Activated naive CD4-positive, alpha-beta T cell treated with anti-CD3 and anti-CD28 coated beads for 36 hours (primary cell): ENCODE results near the gene TJP3. TPM values are rescaled to one million over a fixed set of nuclear protein-coding genes. Genes with fewer than 3 reads are reported as not detected.

Experiments
- CTCF ChIA-PET: fragments of 350-600 bp; sonication (Branson Sonifier 250); formaldehyde crosslinking; loops from one replicate; lab custom pipeline; 2021; ENCODE audit warnings: antibody characterized with exemption; lab: Charles Lee
- DNase-seq: peaks from one replicate; pipeline ENCODE4 v3.0.0-alpha.2; 2020
- H3K27ac Mint-ChIP-seq: one replicate; pipeline ENCODE4 v1.8.0; 2021; ENCODE audit warnings: mild to moderate bottlenecking, mixed read lengths
- H3K27me3 Mint-ChIP-seq: one replicate; pipeline ENCODE4 v1.8.0; 2021; ENCODE audit warnings: low read depth, mixed read lengths
- H3K36me3 Mint-ChIP-seq: one replicate; pipeline ENCODE4 v1.8.0; 2021; ENCODE audit warnings: low read depth, mixed read lengths
- H3K4me1 Mint-ChIP-seq: one replicate; pipeline ENCODE4 v1.8.0; 2021; ENCODE audit warnings: low read depth, mixed read lengths
- H3K4me3 Mint-ChIP-seq: one replicate; pipeline ENCODE4 v1.8.0; 2021; ENCODE audit warnings: mild to moderate bottlenecking, moderate library complexity, mixed read lengths
- H3K9me3 Mint-ChIP-seq: one replicate; pipeline ENCODE4 v1.8.0; 2021; ENCODE audit warnings: mixed read lengths
- intact Hi-C: fragments of 100-400 bp; cut with micrococcal nuclease; formaldehyde crosslinking; loops from one replicate; pipeline ENCODE4 v1.15.1; 2023
- total RNA-seq, 2 experiments: library from RNA; stranded (reverse); gene quantifications; one replicate each; pipeline ENCODE4 v1.2.3, GENCODE V29; 2021

The TJP3 gene
- total RNA-seq, 2 experiments from 2014 or later: 0.93 to 1.6 TPM

DNA sequence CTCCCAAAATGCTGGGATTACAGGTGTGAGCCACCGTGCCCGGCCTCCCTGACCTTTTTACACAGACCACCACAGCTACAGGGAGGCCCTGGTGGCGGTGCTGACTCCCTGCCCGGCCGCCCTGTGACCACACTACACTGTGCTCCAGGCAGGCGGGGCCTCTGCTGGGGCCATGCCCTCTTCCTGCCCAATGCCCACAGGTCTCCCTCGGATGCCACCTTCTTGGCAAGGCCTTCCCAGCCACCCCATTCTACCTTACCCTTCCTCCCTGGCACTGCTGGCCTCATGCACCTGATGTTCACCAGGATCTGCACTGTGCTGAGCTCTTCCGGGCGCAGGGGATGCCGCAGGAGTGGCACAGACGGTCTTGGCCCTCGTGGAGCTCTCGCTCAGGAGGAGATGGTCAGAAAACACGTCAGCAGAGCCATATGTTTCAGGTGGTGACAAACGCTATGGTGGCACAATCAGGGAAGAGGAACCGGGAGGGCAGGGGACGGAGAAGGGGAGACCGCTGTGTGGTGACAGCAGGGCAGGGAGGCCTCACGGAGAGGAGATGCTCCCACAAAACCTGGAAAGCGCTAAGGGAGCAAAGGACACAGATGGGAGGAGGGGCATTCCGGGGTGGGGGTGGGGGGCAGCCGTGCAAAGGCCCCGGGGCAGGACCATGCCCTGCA, 12.1 kb upstream of the TJP3 start:
- Mint-ChIP-seq H3K27ac (no peak overlapping the region), H3K27me3 (no peaks in the 10 kb centered on the region), H3K4me3 (no peak overlapping the region), H3K4me1 (peaks cover 36% of the 10 kb centered on the region), H3K9me3 (no peaks in the 10 kb centered on the region), H3K36me3 (no peaks in the 10 kb centered on the region)
- DNase-seq: no peak
- intact Hi-C loops: no loop called here
- CTCF ChIA-PET: interaction anchor here (0.7 to 1.2 kb wide), 3 partner anchors 10 to 48 kb away, joined by 3 to 4 read pairs (median 3); no protein-coding TSS in a partner anchor

DNA sequence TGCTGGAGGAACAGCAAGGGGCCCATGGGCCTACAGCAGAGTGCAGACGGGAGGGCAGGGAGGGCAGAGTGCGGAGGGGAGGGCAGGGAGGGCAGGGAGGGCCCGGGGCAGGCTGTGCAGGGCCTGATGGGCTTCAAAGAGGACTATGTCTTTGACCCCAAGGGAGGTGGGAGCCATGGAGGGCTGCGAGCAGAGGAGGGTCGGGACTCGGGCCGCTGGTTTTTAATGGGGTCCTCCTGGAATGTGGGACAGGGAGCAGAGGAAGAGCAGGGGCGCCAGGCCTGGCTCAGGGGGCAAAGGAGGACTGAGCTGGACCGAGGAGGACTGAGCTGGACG, 11.6 kb upstream of the TJP3 start:
- CTCF ChIA-PET: interaction anchor here (0.6 to 0.7 kb wide), 2 partner anchors 17 to 22 kb away, joined by 3 to 4 read pairs; no protein-coding TSS in a partner anchor
- DNase-seq: no peak
- intact Hi-C loops: no loop called here
- H3K36me3 Mint-ChIP-seq: no peaks in the 10 kb centered on the region
- peaks cover 31% of the 10 kb centered on the region for H3K4me1 Mint-ChIP-seq
- no peaks in the 10 kb centered on the region for H3K27me3 Mint-ChIP-seq
- H3K27ac Mint-ChIP-seq: no peak overlapping the region
- no peaks in the 10 kb centered on the region for H3K9me3 Mint-ChIP-seq
- H3K4me3 Mint-ChIP-seq: no peak overlapping the region

- Mint-ChIP-seq H3K4me1 (peaks cover 30% of the 10 kb centered on the region), H3K27me3 (no peaks in the 10 kb centered on the region), H3K9me3 (no peaks in the 10 kb centered on the region), H3K4me3 (no peak overlapping the region), H3K36me3 (no peaks in the 10 kb centered on the region), H3K27ac (no peak overlapping the region)
- CTCF ChIA-PET: interaction anchor here (0.6 to 1.1 kb wide), 7 partner anchors 9 to 178 kb away, joined by 3 to 5 read pairs (median 3); no protein-coding TSS in a partner anchor
- intact Hi-C loops: no loop called here
- DNase-seq: no peak
Measured at GRCh38 chr19:3697094-3697493, 11.1 kb upstream of the TJP3 start.

GRCh38 chr19:3697671-3698385, 10.4 kb upstream of the TJP3 start:
- CTCF ChIA-PET: interaction anchor here (0.6 to 1.1 kb wide), 4 partner anchors 9 to 179 kb away, joined by 3 to 5 read pairs (median 3); no protein-coding TSS in a partner anchor
- no peak for DNase-seq
- Mint-ChIP-seq H3K36me3 (no peaks in the 10 kb centered on the region), H3K4me3 (peak overlapping the region; percentile 38), H3K27ac (no peak overlapping the region), H3K9me3 (no peaks in the 10 kb centered on the region), H3K4me1 (peaks cover 26% of the 10 kb centered on the region), H3K27me3 (no peaks in the 10 kb centered on the region)
- intact Hi-C loops: no loop called here

DNA sequence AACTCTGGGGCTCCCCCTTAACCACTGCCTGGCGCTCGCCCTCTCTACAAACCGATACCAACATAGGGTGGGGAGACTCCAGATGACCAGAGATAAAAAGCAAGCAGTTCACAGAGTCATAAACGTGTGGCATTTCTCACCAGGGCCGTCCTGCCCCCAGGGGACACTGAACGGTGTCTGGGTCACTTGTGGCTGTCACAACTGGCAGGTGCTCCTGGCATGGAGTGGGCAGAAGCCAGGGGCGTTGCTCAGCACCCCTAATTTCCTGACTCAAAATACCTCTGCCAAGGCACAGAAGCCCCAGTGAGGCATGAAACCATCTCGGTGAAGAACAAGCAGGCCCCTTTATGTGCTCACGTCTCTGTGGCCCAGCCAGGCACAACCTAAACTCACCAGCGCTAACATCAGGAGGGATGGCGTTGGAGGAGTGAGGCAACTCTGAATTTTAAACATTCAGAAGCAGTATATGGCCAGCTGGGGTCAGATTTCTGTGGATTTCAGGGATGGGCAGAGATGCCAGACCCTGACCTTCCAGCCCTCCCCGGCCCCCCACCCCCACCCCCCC, 9.7 kb upstream of the TJP3 start:
- Mint-ChIP-seq H3K9me3 (no peaks in the 10 kb centered on the region), H3K27me3 (no peaks in the 10 kb centered on the region), H3K4me3 (peak overlapping the region; percentile 38), H3K27ac (no peak overlapping the region), H3K4me1 (peaks cover 24% of the 10 kb centered on the region), H3K36me3 (no peaks in the 10 kb centered on the region)
- no peak for DNase-seq
- intact Hi-C loops: no loop called here
- CTCF ChIA-PET: interaction anchor here (0.5 to 1.9 kb wide), 2 partner anchors 28 to 382 kb away, joined by 3 to 4 read pairs; no protein-coding TSS in a partner anchor

GRCh38 chr19:3698974-3699740, 9.0 kb upstream of the TJP3 start:
- Mint-ChIP-seq H3K36me3 (no peaks in the 10 kb centered on the region), H3K27me3 (no peaks in the 10 kb centered on the region), H3K4me1 (peaks cover 24% of the 10 kb centered on the region), H3K9me3 (no peaks in the 10 kb centered on the region), H3K27ac (peak overlapping the region; percentile 50), H3K4me3 (peak overlapping the region; percentile 90)
- intact Hi-C loops: loop anchor here (1.0 kb wide), 1 partner anchor 12 kb away; no protein-coding TSS in a partner anchor
- CTCF ChIA-PET: interaction anchor here (0.5 to 2.5 kb wide), 4 partner anchors 8 to 382 kb away, joined by 3 to 14 read pairs (median 4); no protein-coding TSS in a partner anchor
- peak; percentile 53 for DNase-seq

- H3K36me3 Mint-ChIP-seq: no peaks in the 10 kb centered on the region
- CTCF ChIA-PET: interaction anchor here (0.6 to 2.5 kb wide), 7 partner anchors 9 to 1243 kb away, joined by 3 to 14 read pairs (median 3); partner anchors contain the start of gene LMNB2
- no peaks in the 10 kb centered on the region for H3K27me3 Mint-ChIP-seq
- peak overlapping the region; percentile 90 for H3K4me3 Mint-ChIP-seq
- H3K27ac Mint-ChIP-seq: peak overlapping the region; percentile 50
- H3K4me1 Mint-ChIP-seq: peaks cover 23% of the 10 kb centered on the region
- intact Hi-C loops: loop anchor here (1.0 to 10.0 kb wide), 4 partner anchors 7 to 115 kb away; partner anchors contain the start of gene GIPC3
- DNase-seq: no peak
- no peaks in the 10 kb centered on the region for H3K9me3 Mint-ChIP-seq
Measured at GRCh38 chr19:3699741-3700241, 8.4 kb upstream of the TJP3 start.

GRCh38 chr19:3700242-3701032, 7.7 kb upstream of the TJP3 start, which contains the start of gene PIP5K1C:
Gene PIP5K1C, minus strand, starts transcription at chr19:3700468. Its CDS starts 78 bp downstream, at chr19:3700390.
- Mint-ChIP-seq H3K27me3 (no peaks in the 10 kb centered on the region), H3K4me3 (peak within 1 kb of the TSS; percentile 90), H3K27ac (peak within 1 kb of the TSS; percentile 50), H3K9me3 (no peaks in the 10 kb centered on the region), H3K4me1 (peaks cover 23% of the 10 kb centered on the region), H3K36me3 (no peaks in the 10 kb centered on the region)
- CTCF ChIA-PET: interaction anchor here (0.6 to 3.0 kb wide), 10 partner anchors 10 to 1244 kb away, joined by 3 to 14 read pairs (median 3); partner anchors contain the start of gene LMNB2
- DNase-seq: peak; percentile 93
- intact Hi-C loops: loop anchor here (1.0 to 10.0 kb wide), 3 partner anchors 8 to 116 kb away; partner anchors contain the start of gene GIPC3

DNA sequence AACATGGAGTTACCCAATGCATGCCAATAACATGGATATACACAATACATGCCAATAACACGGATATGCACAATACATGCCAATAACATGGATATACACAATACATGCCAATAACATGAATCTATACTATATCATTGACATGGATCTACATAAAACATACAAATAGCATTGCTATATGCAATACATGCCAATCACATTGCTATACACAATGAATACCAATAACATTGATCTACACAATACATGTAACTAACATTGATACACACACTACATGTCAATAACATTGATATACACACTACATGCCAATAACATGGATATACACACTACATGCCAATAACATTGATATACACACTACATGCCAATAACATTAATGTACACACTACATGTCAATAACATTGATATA, 7.0 kb upstream of the TJP3 start:
- H3K27me3 Mint-ChIP-seq: no peaks in the 10 kb centered on the region
- no peak for DNase-seq
- no peak overlapping the region for H3K27ac Mint-ChIP-seq
- intact Hi-C loops: loop anchor here (10.0 kb wide), 1 partner anchor 116 kb away; the partner anchor contains the start of gene GIPC3
- CTCF ChIA-PET: interaction anchor here (0.7 to 3.0 kb wide), 3 partner anchors 10 to 146 kb away, joined by 3 to 14 read pairs (median 11); no protein-coding TSS in a partner anchor
- H3K4me1 Mint-ChIP-seq: peaks cover 24% of the 10 kb centered on the region
- H3K36me3 Mint-ChIP-seq: no peaks in the 10 kb centered on the region
- no peak overlapping the region for H3K4me3 Mint-ChIP-seq
- no peaks in the 10 kb centered on the region for H3K9me3 Mint-ChIP-seq

DNA sequence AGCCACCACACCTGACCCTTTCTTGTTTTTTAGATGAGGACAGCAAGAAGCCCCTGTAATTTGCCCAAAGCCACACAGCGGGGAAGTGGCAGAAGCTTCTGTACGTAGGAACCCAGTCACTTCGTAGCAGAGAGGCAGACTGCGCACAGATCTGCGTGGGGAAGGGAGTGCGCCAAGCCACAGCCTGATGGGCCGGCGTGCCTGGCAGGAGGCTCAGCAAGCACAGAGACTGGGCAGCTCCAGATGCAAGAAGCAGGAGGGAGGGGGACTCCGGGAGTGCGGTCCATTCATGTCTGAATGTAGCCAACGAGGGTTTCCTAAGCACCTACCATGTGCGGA, 347 bp upstream of the TJP3 start:
- peaks cover 2% of the 10 kb centered on the region for H3K4me1 Mint-ChIP-seq
- no peak overlapping the region for H3K4me3 Mint-ChIP-seq
- intact Hi-C loops: loop anchor here (10.0 kb wide), 1 partner anchor 123 kb away; the partner anchor contains the start of gene GIPC3
- CTCF ChIA-PET: interaction anchor here (0.6 to 2.0 kb wide), 5 partner anchors 41 to 897 kb away, joined by 3 to 15 read pairs (median 3); no protein-coding TSS in a partner anchor
- no peaks in the 10 kb centered on the region for H3K36me3 Mint-ChIP-seq
- H3K27me3 Mint-ChIP-seq: peaks cover 2% of the 10 kb centered on the region
- no peak for DNase-seq
- H3K9me3 Mint-ChIP-seq: no peaks in the 10 kb centered on the region
- no peak overlapping the region for H3K27ac Mint-ChIP-seq
